LNCAP (cell line): ENCODE measurements around the gene HORMAD1.

Experiments used
- CTCF ChIP-seq: fragments of 450-650 bp; IDR thresholded peaks from 2 replicates; pipeline ENCODE4 v1.5.1; 2017; ENCODE audit warnings: mild to moderate bottlenecking

Gene HORMAD1

GRCh38 chr1:150720703-150721102 lies at the start of gene HORMAD1:
Gene HORMAD1 (minus strand): TSS chr1:150720895. CDS start chr1:150719505, 1,390 bp downstream.
- no peak for TF ChIP-seq CTCF

- no peak for TF ChIP-seq CTCF
Measured at GRCh38 chr1:150765296-150765976, 44.7 kb upstream of the HORMAD1 start, which contains the start of gene CTSS. Gene CTSS (minus strand): TSS chr1:150765778. CDS start chr1:150764763, 1,015 bp downstream.

- no peak for TF ChIP-seq CTCF
Measured at GRCh38 chr1:150764617-150765101, 44.0 kb upstream of the HORMAD1 start.

DNA sequence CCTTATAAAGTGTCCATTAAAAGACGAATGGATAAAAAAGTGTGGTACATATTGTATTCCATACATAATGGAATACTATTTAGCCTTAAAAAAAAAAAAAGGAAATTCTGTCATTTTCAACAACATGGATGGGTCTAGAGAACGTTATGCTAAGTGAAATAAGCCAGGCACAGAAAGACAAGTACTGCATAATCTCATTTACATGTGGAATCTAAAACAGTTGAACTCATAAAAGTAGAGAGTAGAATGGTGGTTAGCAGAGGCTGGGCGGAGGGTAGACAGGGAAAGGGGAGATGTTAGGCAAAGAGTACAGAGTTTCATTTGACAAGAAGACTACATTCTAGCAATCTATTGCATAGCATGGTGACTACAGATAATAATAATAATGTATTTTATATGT lies 42.3 kb upstream of the HORMAD1 start:
- no peak for TF ChIP-seq CTCF

DNA sequence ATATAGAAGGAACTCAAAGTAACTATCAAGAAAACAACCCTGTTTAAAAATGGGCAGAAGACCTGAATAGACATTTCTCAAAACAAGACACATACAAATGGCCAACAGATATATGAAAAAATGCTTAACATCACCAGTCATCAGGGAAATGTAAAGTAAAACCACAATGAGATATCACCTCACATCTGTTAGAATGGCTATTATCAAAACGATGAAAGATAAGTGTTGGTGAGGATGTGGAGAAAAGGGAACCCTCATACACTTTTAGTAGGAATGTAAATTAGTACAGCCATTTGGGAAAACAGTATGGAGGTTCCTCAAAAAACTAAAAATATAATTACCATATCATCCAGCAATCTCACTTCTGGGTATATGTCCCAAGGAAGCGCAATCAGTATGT lies 41.9 kb upstream of the HORMAD1 start:
- no peak for TF ChIP-seq CTCF

GRCh38 chr1:150761801-150762200 lies 41.1 kb upstream of the HORMAD1 start:
- TF ChIP-seq CTCF = no peak

- no peak for TF ChIP-seq CTCF
Measured at GRCh38 chr1:150760013-150760412, 39.3 kb upstream of the HORMAD1 start.

DNA sequence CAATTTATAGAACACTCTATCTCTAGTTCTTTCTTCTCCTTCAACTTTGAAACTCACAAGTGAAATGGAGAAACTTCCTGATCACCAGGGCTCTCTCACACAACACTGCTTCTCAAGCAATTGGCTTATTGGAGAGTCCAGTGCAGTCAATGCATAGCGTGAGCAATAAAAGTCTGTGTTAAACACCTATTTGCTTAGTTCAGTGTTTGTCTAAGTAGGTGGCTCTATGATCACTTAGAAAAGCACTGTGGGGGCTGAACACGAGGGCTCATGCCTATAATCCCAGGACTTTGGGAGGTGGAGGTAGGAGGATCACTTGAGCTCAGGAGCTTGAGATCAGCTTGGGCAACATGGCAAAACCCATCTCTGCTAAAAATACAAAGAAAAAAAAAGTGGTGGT lies 32.7 kb upstream of the HORMAD1 start:
- TF ChIP-seq CTCF = no peak
